Measurements from ENCODE around the gene VWCE. TPM values are rescaled to one million over a fixed set of nuclear protein-coding genes. Genes with fewer than 3 reads are reported as not detected.

VWCE gene
- total and polyA plus RNA-seq, 8 donors = 0.16 to 0.90 (median 0.36) TPM

DNA sequence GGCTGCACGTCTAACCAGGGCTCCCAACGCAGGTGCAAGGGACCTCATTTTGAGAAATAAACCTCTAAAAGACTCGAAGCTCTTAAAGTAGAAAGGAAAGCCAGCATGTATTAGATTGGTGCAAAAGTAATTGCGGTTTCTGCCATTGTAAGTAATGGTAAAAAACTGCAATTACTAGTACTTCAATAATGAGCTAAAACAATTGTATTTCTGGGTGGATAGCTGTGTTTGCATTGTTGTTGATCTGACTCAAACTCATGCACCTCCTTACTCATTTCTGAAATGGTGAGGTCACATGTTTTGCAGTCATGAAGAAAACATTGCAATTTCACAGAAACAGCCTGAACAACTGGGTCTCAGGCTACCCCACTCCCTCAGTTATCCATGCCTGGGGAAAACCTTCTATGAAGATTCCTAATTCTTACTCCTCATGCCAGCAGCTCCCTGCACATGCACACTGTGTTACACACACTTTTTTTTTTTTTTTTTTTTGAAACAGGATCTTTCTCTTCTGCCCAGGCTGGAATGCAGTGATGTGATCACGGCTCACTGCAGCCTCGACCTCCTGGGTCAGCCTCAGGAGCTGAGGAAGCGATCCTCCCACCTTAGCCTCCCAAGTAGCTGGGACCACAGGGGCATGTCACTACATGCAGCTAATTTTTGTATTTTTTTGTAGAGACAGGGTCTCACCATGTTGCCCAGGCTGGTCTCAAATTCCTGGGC lies 24.6 kb downstream of the VWCE start:
- no peak for ATAC-seq

DNA sequence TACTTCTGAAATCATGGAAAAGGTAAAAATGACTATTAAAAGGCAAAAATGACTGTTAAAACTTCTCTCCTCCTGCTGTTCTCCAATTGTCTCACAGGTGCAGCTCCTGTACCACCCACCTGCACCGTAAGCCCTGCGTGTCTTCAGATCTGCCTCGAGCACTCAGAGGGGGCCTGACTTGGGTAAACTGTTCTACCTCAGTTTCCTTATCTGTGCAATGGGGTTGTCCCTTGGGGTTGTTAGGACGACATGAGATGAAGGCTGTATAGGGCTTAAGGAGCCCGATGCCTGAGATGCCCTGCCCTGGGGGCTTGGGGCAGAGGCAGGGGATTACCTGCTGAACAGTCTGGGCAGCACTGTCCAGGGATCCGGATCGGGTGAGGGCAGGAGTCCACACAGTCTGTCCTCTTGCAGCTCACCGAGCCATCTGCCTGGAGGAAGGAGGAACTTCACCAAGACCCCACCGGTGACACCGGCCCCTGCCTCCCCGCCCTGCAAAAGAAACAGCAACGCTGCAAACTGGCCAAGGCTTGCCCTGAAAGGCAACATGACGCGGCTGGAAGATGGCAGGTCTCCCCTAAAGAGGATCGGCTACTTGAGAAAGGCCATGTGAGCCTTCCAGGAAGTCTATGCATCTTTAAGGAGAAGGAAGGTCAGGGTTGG lies 26.4 kb downstream of the VWCE start:
- Histone ChIP-seq H3K27ac (no peak overlapping the region), H3K4me3 (no peak overlapping the region), H3K9me3 (no peaks in the 10 kb centered on the region), H3K36me3 (no peaks in the 10 kb centered on the region), H3K4me1 (no peaks in the 10 kb centered on the region), H3K27me3 (no peaks in the 10 kb centered on the region)
- 88 to 91% methylated on average over 15 of the region's 15 CpGs for WGBS, 2 donors
- DNase-seq (no peak), FAIRE-seq (no peak), ATAC-seq (no peak)
- no peak for TF ChIP-seq CTCF (IDR thresholded peaks at IDR 0.05)
- intact Hi-C loops (cut with DNase I) = no loop called here

More for the DNA sequence above, 24.6 kb downstream of the VWCE start:
- no peak for TF ChIP-seq CTCF (IDR thresholded peaks at IDR 0.05)
- Histone ChIP-seq H3K4me3 (no peak overlapping the region), H3K9me3 (no peaks in the 10 kb centered on the region), H3K27me3 (no peaks in the 10 kb centered on the region), H3K36me3 (no peaks in the 10 kb centered on the region), H3K27ac (no peak overlapping the region), H3K4me1 (no peaks in the 10 kb centered on the region)
- intact Hi-C loops (cut with DNase I) = no loop called here
- no peak for FAIRE-seq
- no peak for DNase-seq
- WGBS, 2 donors = 68 to 81% methylated on average over 7 of the region's 7 CpGs

DNA sequence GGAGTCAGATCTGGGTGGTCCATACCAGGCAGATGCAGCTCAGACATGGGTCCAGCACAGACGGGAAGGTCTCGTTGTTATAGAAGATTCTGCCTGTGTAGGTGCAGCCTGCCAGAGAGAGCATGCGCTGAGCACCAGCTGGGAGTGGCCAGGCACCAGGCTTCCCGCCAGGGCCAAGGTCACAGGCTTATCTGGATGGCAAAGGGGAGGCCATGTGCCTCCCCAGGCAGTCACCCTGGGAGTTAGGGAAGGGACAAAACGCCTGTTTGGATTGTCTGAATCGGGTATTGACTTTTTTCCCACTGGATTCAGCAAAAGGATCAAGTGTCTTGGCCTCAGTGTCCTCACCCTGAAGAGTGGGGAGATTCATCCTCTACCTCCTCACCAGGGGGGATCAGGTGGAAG lies 27.7 kb downstream of the VWCE start:
- H3K27me3 ChIP-seq = no peaks in the 10 kb centered on the region
- no peak overlapping the region for H3K4me3 ChIP-seq
- DNase-seq = peak in 2 of 6 donors; percentile 19 to 61
- no peaks in the 10 kb centered on the region for H3K4me1 ChIP-seq
- no peak for TF ChIP-seq CTCF (IDR thresholded peaks at IDR 0.05)
- no peak overlapping the region for H3K27ac ChIP-seq
- 20 to 21% methylated on average over 6 of the region's 6 CpGs for WGBS, 2 donors
- intact Hi-C loops (cut with DNase I) = no loop called here
- ATAC-seq = peak; percentile 41 to 84 (median 70)
- H3K36me3 ChIP-seq = no peaks in the 10 kb centered on the region
- H3K9me3 ChIP-seq = no peaks in the 10 kb centered on the region
- FAIRE-seq = no peak

DNA sequence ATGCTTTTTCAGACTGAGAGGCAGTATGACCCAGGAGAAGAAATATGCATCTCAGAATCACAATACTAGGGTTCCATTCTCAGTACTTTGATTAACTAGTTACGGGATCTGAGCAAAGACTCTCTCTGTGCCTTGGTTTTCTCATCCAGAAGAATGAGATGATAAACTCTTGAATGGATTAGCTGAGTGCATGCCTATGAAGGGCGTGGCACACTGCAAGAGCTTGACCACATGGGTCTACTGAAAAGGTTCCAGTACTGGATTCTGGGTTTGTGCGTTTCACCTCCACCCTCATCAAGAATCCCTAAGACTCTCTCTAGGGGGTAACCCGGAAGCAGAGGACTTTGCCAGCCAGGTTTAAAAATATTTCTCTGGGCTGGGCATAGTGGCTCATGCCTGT lies 28.5 kb downstream of the VWCE start:
- ATAC-seq = no peak
- H3K9me3 ChIP-seq = no peaks in the 10 kb centered on the region
- no peak overlapping the region for H3K27ac ChIP-seq
- intact Hi-C loops (cut with DNase I) = no loop called here
- no peaks in the 10 kb centered on the region for H3K27me3 ChIP-seq
- WGBS, 2 donors = 78 to 93% methylated on average over 4 of the region's 4 CpGs
- no peak for DNase-seq
- no peak for FAIRE-seq
- no peaks in the 10 kb centered on the region for H3K36me3 ChIP-seq
- no peaks in the 10 kb centered on the region for H3K4me1 ChIP-seq
- TF ChIP-seq CTCF (IDR thresholded peaks at IDR 0.05) = no peak
- no peak overlapping the region for H3K4me3 ChIP-seq

DNA sequence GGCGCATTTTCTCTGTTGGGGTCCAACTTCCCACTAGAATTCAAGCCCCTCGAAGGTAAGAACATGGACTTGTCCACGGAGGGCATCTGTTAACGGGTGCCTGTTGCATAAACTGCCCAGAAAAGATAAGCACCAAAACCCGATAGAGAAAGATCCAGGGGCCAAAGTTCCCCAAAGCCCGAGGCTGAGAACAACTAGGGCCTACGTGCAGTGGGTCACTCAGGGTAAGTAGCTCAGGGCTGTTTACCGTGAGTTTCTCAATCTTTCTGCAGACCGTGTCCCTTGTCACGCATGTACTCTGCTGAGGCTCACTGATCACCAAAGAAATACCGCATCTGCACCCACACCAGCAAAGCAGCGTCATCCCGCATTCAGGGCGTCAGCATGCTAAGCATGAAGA lies 29.8 kb downstream of the VWCE start:
- Histone ChIP-seq H3K9me3 (no peaks in the 10 kb centered on the region), H3K4me3 (no peak overlapping the region), H3K27ac (no peak overlapping the region), H3K36me3 (no peaks in the 10 kb centered on the region), H3K4me1 (no peaks in the 10 kb centered on the region), H3K27me3 (no peaks in the 10 kb centered on the region)
- FAIRE-seq (no peak), ATAC-seq (no peak), DNase-seq (no peak)
- 70 to 72% methylated on average over 14 of the region's 14 CpGs for WGBS, 2 donors
- TF ChIP-seq CTCF (IDR thresholded peaks at IDR 0.05) = no peak
- intact Hi-C loops (cut with DNase I) = no loop called here

Data from pancreas (tissue), 10 donors.